ENCODE measurements around the gene PRL. TPM values are rescaled to one million over a fixed set of nuclear protein-coding genes. Genes with fewer than 3 reads are reported as not detected.

Gene PRL
- total RNA-seq, 1 experiment from 2014 or later: not detected

DNA sequence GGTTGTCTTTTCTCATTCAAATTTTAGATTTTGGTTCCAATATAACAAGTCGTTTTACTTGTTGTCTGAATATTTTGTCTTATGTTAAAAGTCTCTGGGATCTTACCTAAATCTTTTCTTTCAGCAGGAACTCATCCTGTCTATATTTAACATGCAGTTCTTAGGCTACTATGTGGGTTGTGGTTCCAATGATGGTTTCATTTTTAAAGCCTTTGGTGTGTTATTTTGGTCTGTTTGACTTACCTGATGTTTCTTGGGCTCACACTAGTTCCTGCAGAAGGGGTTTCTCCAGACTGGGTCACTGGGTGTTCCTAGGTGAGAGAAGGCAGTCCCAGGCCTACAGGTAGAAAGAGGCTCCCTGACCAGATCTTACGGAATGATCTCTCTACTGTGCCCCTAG, 17.4 kb downstream of the PRL start:
- no peak overlapping the region for H3K4me3 Mint-ChIP-seq
- H3K14ac ChIP-seq (ENCODE audit: insufficient read depth, low read length): no peak overlapping the region
- no peaks in the 10 kb centered on the region for H3K9me3 ChIP-seq (ENCODE audit: control insufficient read depth, low read depth, low read length)
- no peak overlapping the region for H3K27ac Mint-ChIP-seq
- H3K27me3 ChIP-seq (ENCODE audit: insufficient read depth, low read length): no peaks in the 10 kb centered on the region
- H2AK5ac ChIP-seq (ENCODE audit: insufficient read length, low read length): no peak overlapping the region
- no peak overlapping the region for H2BK120ac ChIP-seq (ENCODE audit: low read depth, low read length, poor library complexity, severe bottlenecking)
- no peak overlapping the region for H3K23ac ChIP-seq (ENCODE audit: insufficient read length, low read depth, low read length)
- no peak overlapping the region for H4K5ac ChIP-seq (ENCODE audit: insufficient read length, low read depth, low read length)
- TF ChIP-seq, protein P1, sequence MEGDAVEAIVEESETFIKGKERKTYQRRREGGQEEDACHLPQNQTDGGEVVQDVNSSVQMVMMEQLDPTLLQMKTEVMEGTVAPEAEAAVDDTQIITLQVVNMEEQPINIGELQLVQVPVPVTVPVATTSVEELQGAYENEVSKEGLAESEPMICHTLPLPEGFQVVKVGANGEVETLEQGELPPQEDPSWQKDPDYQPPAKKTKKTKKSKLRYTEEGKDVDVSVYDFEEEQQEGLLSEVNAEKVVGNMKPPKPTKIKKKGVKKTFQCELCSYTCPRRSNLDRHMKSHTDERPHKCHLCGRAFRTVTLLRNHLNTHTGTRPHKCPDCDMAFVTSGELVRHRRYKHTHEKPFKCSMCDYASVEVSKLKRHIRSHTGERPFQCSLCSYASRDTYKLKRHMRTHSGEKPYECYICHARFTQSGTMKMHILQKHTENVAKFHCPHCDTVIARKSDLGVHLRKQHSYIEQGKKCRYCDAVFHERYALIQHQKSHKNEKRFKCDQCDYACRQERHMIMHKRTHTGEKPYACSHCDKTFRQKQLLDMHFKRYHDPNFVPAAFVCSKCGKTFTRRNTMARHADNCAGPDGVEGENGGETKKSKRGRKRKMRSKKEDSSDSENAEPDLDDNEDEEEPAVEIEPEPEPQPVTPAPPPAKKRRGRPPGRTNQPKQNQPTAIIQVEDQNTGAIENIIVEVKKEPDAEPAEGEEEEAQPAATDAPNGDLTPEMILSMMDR (conservative IDR thresholded peaks at IDR 0.05): no peak
- peaks cover 0 to 14% (median 8%) of the 10 kb centered on the region in 3 experiments; a peak in 4 of 7 replicates for H3K36me3 Mint-ChIP-seq (ENCODE audit: insufficient read depth in 1 of 3, low read depth in 3 of 3)
- H3K79me1 ChIP-seq (ENCODE audit: insufficient read depth, low read depth, low read length, poor library complexity, severe bottlenecking): no peaks in the 10 kb centered on the region
- no peaks in the 10 kb centered on the region for H3K27me3 Mint-ChIP-seq (ENCODE audit: low read depth)
- peaks cover 0 to 3% of the 10 kb centered on the region in 2 experiments; a peak in 2 of 5 replicates for H3K9me3 Mint-ChIP-seq
- H3K4me2 ChIP-seq (ENCODE audit: insufficient read depth, insufficient read length, low read length): no peak overlapping the region
- no peak overlapping the region for H3K27ac ChIP-seq (ENCODE audit: insufficient read length, low read depth, low read length)
- no peak overlapping the region for H3K4ac ChIP-seq (ENCODE audit: low read depth, low read length)
- H4K91ac ChIP-seq (ENCODE audit: insufficient read length, low read depth, low read length): no peak overlapping the region
- DNase-seq: no peak
- no peaks in the 10 kb centered on the region for H3K79me2 ChIP-seq (ENCODE audit: insufficient read depth, low read length)
- H3K4me1 ChIP-seq (ENCODE audit: insufficient read depth, low read length): no peaks in the 10 kb centered on the region
- no peak overlapping the region for H2BK12ac ChIP-seq (ENCODE audit: insufficient read length, low read depth, low read length)
- H3K9ac ChIP-seq (ENCODE audit: extremely low read depth, insufficient read length, low read length): no peak overlapping the region
- no peak overlapping the region for H3K18ac ChIP-seq (ENCODE audit: insufficient read length, low read depth, low read length)
- no CpG with 5 or more reads among the region's 2 CpGs for WGBS (ENCODE audit: extremely low coverage, insufficient read length, low lambda C conversion rate)
- H2BK5ac ChIP-seq (ENCODE audit: insufficient read length, low read length): no peak overlapping the region
- no peaks in the 10 kb centered on the region for H3K23me2 ChIP-seq (ENCODE audit: insufficient read length, low read depth, low read length, poor library complexity, severe bottlenecking)
- H4K8ac ChIP-seq (replicated peaks; ENCODE audit: insufficient read length, low read depth, low read length): no peak overlapping the region
- no peaks in the 10 kb centered on the region for H3K4me1 Mint-ChIP-seq
- no peaks in the 10 kb centered on the region for H4K20me1 ChIP-seq (ENCODE audit: control insufficient read depth, insufficient read depth, insufficient read length)
- H3K56ac ChIP-seq (ENCODE audit: insufficient read length, low read depth, low read length): no peak overlapping the region
- H2BK20ac ChIP-seq (ENCODE audit: low read depth, low read length, poor library complexity, severe bottlenecking): no peak overlapping the region
- H2BK15ac ChIP-seq (ENCODE audit: low read depth, low read length): no peak overlapping the region
- H3T11ph ChIP-seq (ENCODE audit: low read length): no peak overlapping the region
- no peak overlapping the region for H2AFZ ChIP-seq (ENCODE audit: low read length)

Measured in H9 (cell line).